Stimulated activated memory B cell treated with anti-CD40 and anti-IgM and Interleukin-4, amounts not matched to agents 10 μg/mL and 1 μg/mL and 100 μg/mL, for 72 hours (primary cell): ENCODE results near the gene BPIFA2.

Experiments used
- ATAC-seq: fragments of 150-1000 bp; cut with Tn5 transposase; 2 replicates; pipeline ENCODE4 v1.10.0; 2021
- H3K27ac Mint-ChIP-seq: one replicate; pipeline ENCODE4 v1.8.0; 2022; ENCODE audit warnings: mild to moderate bottlenecking, mixed read lengths
- H3K27me3 Mint-ChIP-seq: one replicate; pipeline ENCODE4 v1.8.0; 2022; ENCODE audit warnings: mixed read lengths
- H3K36me3 Mint-ChIP-seq: one replicate; pipeline ENCODE4 v1.8.0; 2022; ENCODE audit warnings: mixed read lengths
- H3K4me1 Mint-ChIP-seq: one replicate; pipeline ENCODE4 v1.8.0; 2022; ENCODE audit warnings: mixed read lengths
- H3K4me3 Mint-ChIP-seq: one replicate; pipeline ENCODE4 v1.8.0; 2022; ENCODE audit warnings: mild to moderate bottlenecking, moderate library complexity, mixed read lengths
- H3K9me3 Mint-ChIP-seq: one replicate; pipeline ENCODE4 v1.8.0; 2022; ENCODE audit warnings: mixed read lengths

The BPIFA2 gene

GRCh38 chr20:33145521-33145920, 22.4 kb upstream of the BPIFA2 start:
- H3K27me3 Mint-ChIP-seq, result peaks cover 48% of the 10 kb centered on the region
- no peaks in the 10 kb centered on the region for H3K36me3 Mint-ChIP-seq
- H3K27ac Mint-ChIP-seq, result no peak overlapping the region
- H3K9me3 Mint-ChIP-seq, result peaks cover 3% of the 10 kb centered on the region
- no peak overlapping the region for H3K4me3 Mint-ChIP-seq
- no peaks in the 10 kb centered on the region for H3K4me1 Mint-ChIP-seq
- ATAC-seq, result no peak

- Mint-ChIP-seq H3K4me1 (no peaks in the 10 kb centered on the region), H3K4me3 (no peak overlapping the region), H3K9me3 (peaks cover 3% of the 10 kb centered on the region), H3K27ac (no peak overlapping the region), H3K36me3 (no peaks in the 10 kb centered on the region), H3K27me3 (peaks cover 48% of the 10 kb centered on the region)
- no peak for ATAC-seq
Measured at GRCh38 chr20:33147299-33147698, 20.7 kb upstream of the BPIFA2 start.

- Mint-ChIP-seq H3K4me1 (no peaks in the 10 kb centered on the region), H3K36me3 (no peaks in the 10 kb centered on the region), H3K27ac (no peak overlapping the region), H3K4me3 (no peak overlapping the region), H3K9me3 (peaks cover 3% of the 10 kb centered on the region), H3K27me3 (peaks cover 53% of the 10 kb centered on the region)
- no peak for ATAC-seq
Measured at GRCh38 chr20:33148040-33148439, 19.9 kb upstream of the BPIFA2 start.

GRCh38 chr20:33154252-33154651, 13.7 kb upstream of the BPIFA2 start:
- Mint-ChIP-seq H3K36me3 (no peaks in the 10 kb centered on the region), H3K9me3 (no peaks in the 10 kb centered on the region), H3K4me3 (no peak overlapping the region), H3K27me3 (peaks cover 31% of the 10 kb centered on the region), H3K27ac (no peak overlapping the region), H3K4me1 (no peaks in the 10 kb centered on the region)
- ATAC-seq, result no peak

- no peak overlapping the region for H3K4me3 Mint-ChIP-seq
- H3K9me3 Mint-ChIP-seq, result no peaks in the 10 kb centered on the region
- no peaks in the 10 kb centered on the region for H3K36me3 Mint-ChIP-seq
- H3K27ac Mint-ChIP-seq, result no peak overlapping the region
- ATAC-seq, result no peak
- H3K4me1 Mint-ChIP-seq, result peaks cover 7% of the 10 kb centered on the region
- H3K27me3 Mint-ChIP-seq, result peaks cover 17% of the 10 kb centered on the region
Measured at GRCh38 chr20:33158637-33159385, 9.1 kb upstream of the BPIFA2 start.

GRCh38 chr20:33159713-33160112, 8.2 kb upstream of the BPIFA2 start:
- ATAC-seq, result no peak
- Mint-ChIP-seq H3K27me3 (peaks cover 16% of the 10 kb centered on the region), H3K36me3 (no peaks in the 10 kb centered on the region), H3K4me1 (peaks cover 7% of the 10 kb centered on the region), H3K9me3 (no peaks in the 10 kb centered on the region), H3K4me3 (no peak overlapping the region), H3K27ac (no peak overlapping the region)

GRCh38 chr20:33160681-33161080, 7.3 kb upstream of the BPIFA2 start:
- Mint-ChIP-seq H3K4me1 (peaks cover 7% of the 10 kb centered on the region), H3K4me3 (no peak overlapping the region)
- no peak for ATAC-seq

GRCh38 chr20:33162313-33162712, 5.6 kb upstream of the BPIFA2 start:
- Mint-ChIP-seq H3K27ac (no peak overlapping the region), H3K9me3 (no peaks in the 10 kb centered on the region), H3K27me3 (peaks cover 19% of the 10 kb centered on the region), H3K36me3 (no peaks in the 10 kb centered on the region), H3K4me1 (peaks cover 7% of the 10 kb centered on the region), H3K4me3 (no peak overlapping the region)
- ATAC-seq, result no peak

More at GRCh38 chr20:33160681-33161080, 7.3 kb upstream of the BPIFA2 start:
- peaks cover 21% of the 10 kb centered on the region for H3K27me3 Mint-ChIP-seq
- H3K27ac Mint-ChIP-seq, result no peak overlapping the region
- no peaks in the 10 kb centered on the region for H3K36me3 Mint-ChIP-seq
- no peaks in the 10 kb centered on the region for H3K9me3 Mint-ChIP-seq

- Mint-ChIP-seq H3K4me3 (no peak overlapping the region), H3K4me1 (peaks cover 7% of the 10 kb centered on the region), H3K27me3 (peaks cover 21% of the 10 kb centered on the region), H3K36me3 (no peaks in the 10 kb centered on the region), H3K9me3 (no peaks in the 10 kb centered on the region), H3K27ac (no peak overlapping the region)
- peak; percentile 37 for ATAC-seq
Measured at GRCh38 chr20:33162753-33163152, 5.2 kb upstream of the BPIFA2 start.

- peaks cover 30% of the 10 kb centered on the region for H3K27me3 Mint-ChIP-seq
- peaks cover 6% of the 10 kb centered on the region for H3K36me3 Mint-ChIP-seq
- H3K4me3 Mint-ChIP-seq, result no peak overlapping the region
- peaks cover 7% of the 10 kb centered on the region for H3K4me1 Mint-ChIP-seq
- H3K9me3 Mint-ChIP-seq, result peaks cover 3% of the 10 kb centered on the region
- no peak for ATAC-seq
- H3K27ac Mint-ChIP-seq, result no peak overlapping the region
Measured at GRCh38 chr20:33163856-33164762, 3.9 kb upstream of the BPIFA2 start.

GRCh38 chr20:33164763-33165095, 3.2 kb upstream of the BPIFA2 start:
- no peak overlapping the region for H3K4me3 Mint-ChIP-seq
- peaks cover 6% of the 10 kb centered on the region for H3K36me3 Mint-ChIP-seq
- H3K27me3 Mint-ChIP-seq, result peaks cover 30% of the 10 kb centered on the region
- peaks cover 3% of the 10 kb centered on the region for H3K9me3 Mint-ChIP-seq
- H3K27ac Mint-ChIP-seq, result no peak overlapping the region
- H3K4me1 Mint-ChIP-seq, result peaks cover 7% of the 10 kb centered on the region
- ATAC-seq, result no peak

GRCh38 chr20:33165416-33166055, 2.4 kb upstream of the BPIFA2 start:
- peaks cover 6% of the 10 kb centered on the region for H3K36me3 Mint-ChIP-seq
- ATAC-seq, result no peak
- H3K27me3 Mint-ChIP-seq, result peaks cover 30% of the 10 kb centered on the region
- H3K4me1 Mint-ChIP-seq, result peaks cover 7% of the 10 kb centered on the region
- H3K27ac Mint-ChIP-seq, result no peak overlapping the region
- no peak overlapping the region for H3K4me3 Mint-ChIP-seq
- H3K9me3 Mint-ChIP-seq, result peaks cover 4% of the 10 kb centered on the region

- Mint-ChIP-seq H3K4me3 (no peak overlapping the region), H3K4me1 (peaks cover 7% of the 10 kb centered on the region), H3K27ac (no peak overlapping the region), H3K9me3 (peaks cover 9% of the 10 kb centered on the region), H3K36me3 (peaks cover 6% of the 10 kb centered on the region), H3K27me3 (peaks cover 30% of the 10 kb centered on the region)
- no peak for ATAC-seq
Measured at GRCh38 chr20:33166533-33167113, 1.3 kb upstream of the BPIFA2 start.

GRCh38 chr20:33169176-33169794, 1.3 kb downstream of the BPIFA2 start:
- Mint-ChIP-seq H3K4me3 (no peak overlapping the region), H3K9me3 (peaks cover 9% of the 10 kb centered on the region), H3K36me3 (peaks cover 6% of the 10 kb centered on the region), H3K27me3 (peaks cover 26% of the 10 kb centered on the region), H3K27ac (no peak overlapping the region), H3K4me1 (no peaks in the 10 kb centered on the region)
- ATAC-seq, result no peak

GRCh38 chr20:33172781-33173180, 4.8 kb downstream of the BPIFA2 start:
- peaks cover 9% of the 10 kb centered on the region for H3K9me3 Mint-ChIP-seq
- peaks cover 6% of the 10 kb centered on the region for H3K36me3 Mint-ChIP-seq
- H3K4me1 Mint-ChIP-seq, result no peaks in the 10 kb centered on the region
- no peak overlapping the region for H3K27ac Mint-ChIP-seq
- peaks cover 9% of the 10 kb centered on the region for H3K27me3 Mint-ChIP-seq
- no peak for ATAC-seq
- H3K4me3 Mint-ChIP-seq, result no peak overlapping the region
